ENCODE data around the gene UBE2V1. TPM values are rescaled to one million over a fixed set of nuclear protein-coding genes. Genes with fewer than 3 reads are reported as not detected.

UBE2V1 gene
- total RNA-seq, 1 donor from 2014 or later: 138 TPM

GRCh38 chr20:50144362-50144761 lies 31.4 kb upstream of the UBE2V1 start:
- peak overlapping the region; percentile 39 for H3K27ac Mint-ChIP-seq
- no peak for DNase-seq (ENCODE audit: low spot score in 2 of 2, unreplicated experiment in 2 of 2)

DNA sequence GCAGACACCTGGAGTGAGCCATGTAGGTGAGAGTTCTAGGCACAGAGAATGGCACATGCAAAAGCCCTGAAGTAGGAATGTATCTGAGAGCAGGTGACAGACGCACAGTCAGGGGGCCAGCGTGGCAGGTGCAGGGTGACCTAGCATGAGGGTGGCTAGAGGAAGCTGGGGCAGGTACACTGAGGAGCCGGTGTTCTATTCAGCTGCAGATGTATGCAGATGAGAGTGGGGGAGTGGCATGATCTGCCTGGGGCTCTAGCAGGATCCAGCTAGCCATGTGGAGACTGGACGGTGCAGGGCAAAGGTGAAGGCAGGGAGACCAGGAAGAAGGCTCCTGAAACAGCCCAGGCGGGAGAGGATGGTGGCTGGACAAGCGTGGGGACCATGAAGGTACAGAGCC lies 29.9 kb upstream of the UBE2V1 start:
- Mint-ChIP-seq H3K27me3 (ENCODE audit: low read depth) (no peaks in the 10 kb centered on the region), H3K4me3 (no peak overlapping the region), H3K4me1 (peaks cover 2% of the 10 kb centered on the region), H3K9me3 (no peaks in the 10 kb centered on the region), H3K36me3 (peaks cover 28% of the 10 kb centered on the region), H3K27ac (no peak overlapping the region)
- TF ChIP-seq CTCF (IDR thresholded peaks at IDR 0.05; ENCODE audit: unreplicated experiment): no peak
- no peak for DNase-seq (ENCODE audit: low spot score in 2 of 2, unreplicated experiment in 2 of 2)

More at GRCh38 chr20:50144362-50144761, 31.4 kb upstream of the UBE2V1 start:
- H3K9me3 Mint-ChIP-seq: no peaks in the 10 kb centered on the region
- TF ChIP-seq CTCF (IDR thresholded peaks at IDR 0.05; ENCODE audit: unreplicated experiment): no peak
- H3K4me1 Mint-ChIP-seq: peaks cover 2% of the 10 kb centered on the region
- H3K36me3 Mint-ChIP-seq: peaks cover 26% of the 10 kb centered on the region
- no peaks in the 10 kb centered on the region for H3K27me3 Mint-ChIP-seq (ENCODE audit: low read depth)
- H3K4me3 Mint-ChIP-seq: no peak overlapping the region

DNA sequence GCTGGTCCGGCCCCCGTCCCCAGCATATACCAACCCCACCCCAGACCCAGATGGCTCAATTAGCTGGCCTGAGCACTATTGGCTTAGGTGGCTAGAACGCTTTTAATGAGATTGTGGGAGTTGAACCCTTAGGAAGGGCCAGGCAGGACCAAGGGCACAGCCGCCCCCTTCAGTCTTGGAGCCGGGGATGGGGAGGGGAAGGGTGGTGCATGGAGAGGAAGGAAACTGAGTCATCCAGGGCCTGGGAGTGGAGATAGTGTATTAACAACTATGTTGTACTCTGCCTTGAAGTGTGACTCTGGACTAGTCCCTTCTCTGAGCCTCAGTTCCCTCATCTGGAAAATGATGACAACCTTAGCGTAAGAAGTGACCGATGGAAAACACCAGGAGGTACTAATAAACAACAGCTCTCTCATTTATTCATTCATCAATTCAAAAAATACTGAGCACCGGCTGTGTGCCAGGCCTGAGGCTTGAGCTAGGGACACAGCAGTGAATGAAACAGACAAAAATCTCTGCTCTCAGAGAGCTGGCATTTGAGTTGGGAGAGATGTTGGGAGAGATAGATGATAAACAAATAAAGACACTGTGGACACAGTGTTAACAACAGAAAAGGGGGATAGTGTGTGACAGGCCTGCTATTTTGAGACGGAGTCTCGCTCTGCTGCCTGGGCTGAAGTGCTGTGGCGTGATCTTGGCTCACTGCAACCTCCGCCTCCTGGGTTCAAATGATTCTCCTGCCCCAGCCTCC lies 29.0 kb upstream of the UBE2V1 start:
- Mint-ChIP-seq H3K27me3 (ENCODE audit: low read depth) (no peaks in the 10 kb centered on the region), H3K9me3 (no peaks in the 10 kb centered on the region), H3K27ac (no peak overlapping the region), H3K4me1 (no peaks in the 10 kb centered on the region), H3K36me3 (peaks cover 31% of the 10 kb centered on the region), H3K4me3 (no peak overlapping the region)
- DNase-seq (ENCODE audit: low spot score in 2 of 2, unreplicated experiment in 2 of 2): no peak
- no peak for TF ChIP-seq CTCF (IDR thresholded peaks at IDR 0.05; ENCODE audit: unreplicated experiment)

DNA sequence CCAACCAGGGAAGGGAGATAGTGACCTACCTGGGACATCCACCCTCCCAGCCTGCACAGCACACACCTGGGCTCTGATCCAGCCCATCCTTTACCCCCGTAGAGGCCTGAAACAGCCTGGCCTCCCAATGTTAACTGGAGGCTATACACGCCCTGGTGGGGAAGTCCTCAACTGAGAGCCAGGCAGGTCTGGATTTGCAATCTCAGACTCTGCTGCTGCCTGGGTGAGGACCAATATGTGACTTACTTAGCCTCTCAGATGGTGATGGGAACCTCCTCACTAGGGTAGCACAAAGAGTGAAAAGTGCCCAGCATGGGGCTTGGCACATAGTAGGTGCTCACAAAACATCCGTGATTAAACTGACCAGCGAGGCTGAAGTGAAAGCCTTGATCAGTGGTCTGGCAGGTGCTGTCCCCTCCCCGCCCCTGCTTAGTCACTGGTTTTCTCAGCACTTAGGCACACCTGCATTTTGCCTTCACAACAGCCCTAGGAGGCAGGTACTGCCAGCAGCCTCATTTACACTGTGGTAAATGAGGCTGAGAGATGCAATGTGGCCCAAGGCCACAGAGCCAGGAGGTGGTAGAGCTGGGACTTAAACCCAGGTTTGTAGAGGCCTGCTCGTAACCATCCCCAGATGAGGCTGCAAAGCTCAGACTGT lies 28.2 kb upstream of the UBE2V1 start:
- Mint-ChIP-seq H3K27ac (no peak overlapping the region), H3K4me3 (no peak overlapping the region), H3K4me1 (no peaks in the 10 kb centered on the region), H3K9me3 (no peaks in the 10 kb centered on the region), H3K27me3 (ENCODE audit: low read depth) (no peaks in the 10 kb centered on the region), H3K36me3 (peaks cover 31% of the 10 kb centered on the region)
- DNase-seq (ENCODE audit: low spot score in 2 of 2, unreplicated experiment in 2 of 2): no peak
- no peak for TF ChIP-seq CTCF (IDR thresholded peaks at IDR 0.05; ENCODE audit: unreplicated experiment)

- H3K9me3 Mint-ChIP-seq: no peaks in the 10 kb centered on the region
- no peak for TF ChIP-seq CTCF (IDR thresholded peaks at IDR 0.05; ENCODE audit: unreplicated experiment)
- no peak overlapping the region for H3K4me3 Mint-ChIP-seq
- no peak for DNase-seq (ENCODE audit: low spot score in 2 of 2, unreplicated experiment in 2 of 2)
- no peak overlapping the region for H3K27ac Mint-ChIP-seq
- no peaks in the 10 kb centered on the region for H3K4me1 Mint-ChIP-seq
- no peaks in the 10 kb centered on the region for H3K27me3 Mint-ChIP-seq (ENCODE audit: low read depth)
- peaks cover 33% of the 10 kb centered on the region for H3K36me3 Mint-ChIP-seq
Measured at GRCh38 chr20:50140339-50140859, 27.4 kb upstream of the UBE2V1 start.
